Neural progenitor cell (in vitro differentiated cells): Measurements from ENCODE around the gene NFATC4. TPM values are rescaled to one million over a fixed set of nuclear protein-coding genes. Genes with fewer than 3 reads are reported as not detected.

Source experiments
- DNase-seq: peaks from one replicate; pipeline ENCODE4 v3.0.0-alpha.2; 2016; ENCODE audit warnings: low spot score
- H2AFZ ChIP-seq: fragments of 200-600 bp; sonication (generic); replicated peaks from 2 replicates; pipeline ENCODE4 v1.6.1; 2016; ENCODE audit warnings: antibody characterized with exemption
- H3F3A ChIP-seq: fragments of 200-600 bp; sonication (generic); 2 replicates; pipeline ENCODE4 v1.6.1; 2016; ENCODE audit warnings: antibody characterized with exemption, low read depth
- H3K27ac ChIP-seq: fragments of 200-600 bp; sonication (generic); 2 replicates; pipeline ENCODE4 v1.5.1; 2016; ENCODE audit warnings: mild to moderate bottlenecking
- H3K27me3 ChIP-seq: fragments of 200-600 bp; sonication (generic); 2 replicates; pipeline ENCODE4 v1.6.1; 2016; ENCODE audit warnings: mild to moderate bottlenecking, moderate library complexity
- H3K36me3 ChIP-seq: fragments of 200-600 bp; sonication (generic); 2 replicates; pipeline ENCODE4 v1.5.1; 2016
- H3K4me1 ChIP-seq: fragments of 200-600 bp; sonication (generic); 2 replicates; pipeline ENCODE4 v1.6.1; 2016; ENCODE audit warnings: mixed run types
- H3K4me2 ChIP-seq: fragments of 200-600 bp; sonication (generic); 2 replicates; pipeline ENCODE4 v1.6.1; 2016
- H3K4me3 ChIP-seq: fragments of 200-600 bp; sonication (generic); 2 replicates; pipeline ENCODE4 v1.5.1; 2016
- H3K79me2 ChIP-seq: fragments of 200-600 bp; sonication (generic); 2 replicates; pipeline ENCODE4 v1.6.1; 2016; ENCODE audit warnings: low read depth
- H3K9ac ChIP-seq: fragments of 200-600 bp; sonication (generic); 2 replicates; pipeline ENCODE4 v1.6.1; 2016
- H3K9me3 ChIP-seq: fragments of 200-600 bp; sonication (generic); 2 replicates; pipeline ENCODE4 v1.5.1; 2016; ENCODE audit warnings: low read depth
- H4K20me1 ChIP-seq: fragments of 200-600 bp; sonication (generic); 2 replicates; pipeline ENCODE4 v1.6.1; 2016; ENCODE audit warnings: low read depth
- H3K27ac Mint-ChIP-seq: 3 replicates; pipeline ENCODE4 v1.8.0; 2021; ENCODE audit warnings: mixed read lengths
- H3K27me3 Mint-ChIP-seq: 2 replicates; pipeline ENCODE4 v1.8.0; 2022; ENCODE audit warnings: low read depth, mild to moderate bottlenecking, inconsistent platforms, moderate library complexity, mixed read lengths; ENCODE audit not compliant: insufficient read depth
- H3K36me3 Mint-ChIP-seq: 3 replicates; pipeline ENCODE4 v1.8.0; 2021; ENCODE audit warnings: mixed read lengths
- H3K4me1 Mint-ChIP-seq: 3 replicates; pipeline ENCODE4 v1.8.0; 2021; ENCODE audit warnings: mixed read lengths
- H3K4me3 Mint-ChIP-seq: 3 replicates; pipeline ENCODE4 v1.8.0; 2021; ENCODE audit warnings: mild to moderate bottlenecking, moderate library complexity, mixed read lengths
- H3K9me3 Mint-ChIP-seq: 3 replicates; pipeline ENCODE4 v1.8.0; 2020; ENCODE audit warnings: mixed read lengths
- EZH2 ChIP-seq: fragments of 200-600 bp; sonication (generic); IDR thresholded peaks from 2 replicates; pipeline ENCODE4 v1.6.1; 2017; ENCODE audit warnings: antibody characterized with exemption, mild to moderate bottlenecking, moderate library complexity
- EZH2phosphoT487 ChIP-seq: fragments of 200-600 bp; sonication (generic); IDR thresholded peaks from 2 replicates; pipeline ENCODE4 v1.6.1; 2017; ENCODE audit warnings: antibody characterized with exemption
- total RNA-seq: library from RNA; depleted of rRNA; stranded (reverse); fragments of >200 nt; gene quantifications from 2 replicates; pipeline ENCODE4 v1.2.3, GENCODE V29; 2015; ENCODE audit warnings: low replicate concordance
- TF ChIP-seq, protein P1 (sequence below): fragments of 200-600 bp; sonication (generic); IDR thresholded peaks from 2 replicates; pipeline ENCODE4 v1.5.1; 2017; ENCODE audit warnings: antibody characterized with exemption, mild to moderate bottlenecking

The NFATC4 gene
- total RNA-seq, 1 donor from 2014 or later = 38.2 TPM

DNA sequence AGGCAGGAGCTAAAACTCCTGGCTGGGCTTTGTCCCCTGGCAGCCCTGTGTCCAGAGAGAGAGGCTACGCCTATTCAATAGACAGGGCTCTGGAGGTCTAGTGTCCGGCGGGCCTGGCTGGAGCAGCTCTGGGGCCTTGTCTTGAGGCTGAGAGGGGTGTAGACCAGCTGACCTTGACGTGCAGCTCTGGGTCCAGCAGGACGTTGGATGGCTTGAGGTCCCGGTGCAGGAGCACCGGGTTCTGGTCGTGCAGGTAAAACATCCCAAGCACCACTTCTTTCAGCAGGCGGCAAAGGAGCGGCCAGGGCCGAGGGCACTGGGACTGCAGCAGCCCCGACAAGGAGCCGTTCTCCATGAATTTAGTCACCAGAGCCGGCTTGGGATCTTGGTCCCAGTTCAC lies 29.1 kb upstream of the NFATC4 start:
- TF ChIP-seq, protein P1, sequence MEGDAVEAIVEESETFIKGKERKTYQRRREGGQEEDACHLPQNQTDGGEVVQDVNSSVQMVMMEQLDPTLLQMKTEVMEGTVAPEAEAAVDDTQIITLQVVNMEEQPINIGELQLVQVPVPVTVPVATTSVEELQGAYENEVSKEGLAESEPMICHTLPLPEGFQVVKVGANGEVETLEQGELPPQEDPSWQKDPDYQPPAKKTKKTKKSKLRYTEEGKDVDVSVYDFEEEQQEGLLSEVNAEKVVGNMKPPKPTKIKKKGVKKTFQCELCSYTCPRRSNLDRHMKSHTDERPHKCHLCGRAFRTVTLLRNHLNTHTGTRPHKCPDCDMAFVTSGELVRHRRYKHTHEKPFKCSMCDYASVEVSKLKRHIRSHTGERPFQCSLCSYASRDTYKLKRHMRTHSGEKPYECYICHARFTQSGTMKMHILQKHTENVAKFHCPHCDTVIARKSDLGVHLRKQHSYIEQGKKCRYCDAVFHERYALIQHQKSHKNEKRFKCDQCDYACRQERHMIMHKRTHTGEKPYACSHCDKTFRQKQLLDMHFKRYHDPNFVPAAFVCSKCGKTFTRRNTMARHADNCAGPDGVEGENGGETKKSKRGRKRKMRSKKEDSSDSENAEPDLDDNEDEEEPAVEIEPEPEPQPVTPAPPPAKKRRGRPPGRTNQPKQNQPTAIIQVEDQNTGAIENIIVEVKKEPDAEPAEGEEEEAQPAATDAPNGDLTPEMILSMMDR = no peak
- TF ChIP-seq EZH2phosphoT487 (no peak), EZH2 (no peak)
- no peak for DNase-seq
- peaks cover 82% of the 10 kb centered on the region for H3K27me3 Mint-ChIP-seq
- Histone ChIP-seq H3K9ac (no peak overlapping the region), H3K36me3 (no peaks in the 10 kb centered on the region), H4K20me1 (peaks cover 5% of the 10 kb centered on the region), H3K4me2 (peak overlapping the region; percentile 79), H3K27ac (no peak overlapping the region), H3K4me3 (peak overlapping the region; percentile 43), H3F3A (no peaks in the 10 kb centered on the region), H3K27me3 (peaks cover 100% of the 10 kb centered on the region), H2AFZ (no peak overlapping the region), H3K9me3 (no peaks in the 10 kb centered on the region), H3K4me1 (peaks cover 8% of the 10 kb centered on the region), H3K79me2 (no peaks in the 10 kb centered on the region)
- no peak overlapping the region for H3K27ac Mint-ChIP-seq
- H3K4me1 Mint-ChIP-seq = peaks cover 7% of the 10 kb centered on the region
- no peaks in the 10 kb centered on the region for H3K36me3 Mint-ChIP-seq
- H3K4me3 Mint-ChIP-seq = no peak overlapping the region
- peaks cover 10% of the 10 kb centered on the region for H3K9me3 Mint-ChIP-seq

DNA sequence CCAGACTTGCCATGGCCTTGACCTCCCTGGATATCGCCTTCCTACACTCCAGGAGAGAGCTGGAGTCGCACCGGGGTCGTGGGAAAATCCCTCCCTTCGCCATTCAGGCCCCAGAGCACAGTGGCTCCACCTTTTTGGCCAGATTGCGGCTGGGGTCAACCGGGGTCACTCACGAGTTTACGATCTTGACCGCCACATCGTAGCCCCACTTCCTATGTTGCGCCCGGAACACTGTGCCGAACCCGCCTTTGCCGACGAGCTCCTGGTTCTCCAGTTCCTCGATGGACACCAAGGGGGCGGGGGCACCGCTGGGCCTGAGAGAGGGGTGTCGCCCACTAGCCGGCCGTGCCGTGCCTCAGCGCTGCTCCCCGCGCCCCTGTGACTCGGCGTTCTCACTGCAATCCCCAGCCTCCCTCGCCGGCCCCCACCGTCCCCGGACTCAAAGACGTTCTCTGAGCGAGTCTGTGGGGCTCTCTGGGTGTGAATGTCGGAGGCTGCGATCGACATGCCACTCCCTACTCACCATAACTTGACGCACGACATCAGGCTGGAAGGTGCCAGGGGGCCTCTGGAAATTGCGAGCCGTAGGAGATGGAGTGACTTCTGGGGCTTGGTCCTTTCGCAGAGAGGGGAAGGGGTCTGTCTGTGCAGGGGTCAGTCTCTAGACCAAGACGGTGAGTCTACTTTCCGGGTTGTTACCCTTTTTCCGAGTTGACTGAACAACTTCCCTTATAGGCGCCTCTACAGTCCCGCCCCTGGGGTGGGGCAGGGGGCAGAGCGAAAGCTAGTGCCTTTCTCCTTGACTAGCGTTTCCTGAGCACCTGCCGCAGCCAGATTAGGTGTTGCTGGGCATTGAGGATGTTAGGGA lies 28.5 kb upstream of the NFATC4 start, which contains the start of gene RIPK3:
TSS of gene RIPK3 (minus strand) at position 708 of the 868 bp plus-strand sequence. CDS start at position 543, 165 bp downstream.
- Histone ChIP-seq H3K27me3 (peaks cover 100% of the 10 kb centered on the region), H3K27ac (no peak within 1 kb of the TSS), H4K20me1 (peaks cover 5% of the 10 kb centered on the region), H3K9ac (no peak within 1 kb of the TSS), H3F3A (no peaks in the 10 kb centered on the region), H3K36me3 (no peaks in the 10 kb centered on the region), H2AFZ (peak within 1 kb of the TSS; percentile 73), H3K79me2 (no peaks in the 10 kb centered on the region), H3K4me1 (peaks cover 8% of the 10 kb centered on the region), H3K9me3 (no peaks in the 10 kb centered on the region), H3K4me3 (peak within 1 kb of the TSS; percentile 43), H3K4me2 (peak within 1 kb of the TSS; percentile 79)
- peak within 1 kb of the TSS; percentile 63 for H3K4me3 Mint-ChIP-seq
- peak; percentile 60 for DNase-seq
- TF ChIP-seq EZH2 = peak; percentile 92
- TF ChIP-seq, protein P1 = peak; percentile 4
- peak; percentile 76 for TF ChIP-seq EZH2phosphoT487
- H3K36me3 Mint-ChIP-seq = no peaks in the 10 kb centered on the region
- no peak within 1 kb of the TSS for H3K27ac Mint-ChIP-seq
- H3K9me3 Mint-ChIP-seq = peaks cover 10% of the 10 kb centered on the region
- peaks cover 5% of the 10 kb centered on the region for H3K4me1 Mint-ChIP-seq
- peaks cover 76% of the 10 kb centered on the region for H3K27me3 Mint-ChIP-seq

DNA sequence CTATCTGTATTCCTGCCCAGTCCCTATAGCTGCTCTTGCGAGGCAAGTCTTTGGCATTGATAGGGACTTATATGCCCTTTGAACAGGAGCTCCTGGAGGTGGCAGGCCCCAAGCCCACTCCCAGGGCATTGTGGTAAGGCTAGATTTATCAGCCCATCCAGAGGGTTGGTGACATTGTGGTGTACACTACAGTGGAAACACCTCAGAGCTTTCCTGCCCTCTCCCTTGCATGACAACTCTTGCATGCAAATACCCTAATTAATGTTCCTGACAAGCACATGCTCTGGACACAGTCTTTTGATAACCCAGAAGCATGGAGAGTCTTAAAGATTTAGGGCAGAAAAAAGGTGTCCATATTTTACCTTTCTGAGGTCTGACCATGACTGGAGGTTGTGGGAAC lies 27.4 kb upstream of the NFATC4 start:
- Histone ChIP-seq H3K9me3 (no peaks in the 10 kb centered on the region), H3K36me3 (no peaks in the 10 kb centered on the region), H3K9ac (no peak overlapping the region), H3K4me3 (no peak overlapping the region), H3K27ac (no peak overlapping the region), H4K20me1 (peaks cover 5% of the 10 kb centered on the region), H3K4me2 (no peak overlapping the region), H3K79me2 (no peaks in the 10 kb centered on the region), H3K4me1 (peaks cover 8% of the 10 kb centered on the region), H3K27me3 (peaks cover 100% of the 10 kb centered on the region), H3F3A (no peaks in the 10 kb centered on the region), H2AFZ (no peak overlapping the region)
- no peak for DNase-seq
- H3K4me1 Mint-ChIP-seq = no peaks in the 10 kb centered on the region
- peaks cover 67% of the 10 kb centered on the region for H3K27me3 Mint-ChIP-seq
- H3K27ac Mint-ChIP-seq = no peak overlapping the region
- H3K9me3 Mint-ChIP-seq = peaks cover 6% of the 10 kb centered on the region
- H3K36me3 Mint-ChIP-seq = no peaks in the 10 kb centered on the region
- H3K4me3 Mint-ChIP-seq = no peak overlapping the region
- TF ChIP-seq EZH2 (no peak), EZH2phosphoT487 (no peak)
- TF ChIP-seq, protein P1 = no peak
